Breast epithelium (tissue), 4 donors: ENCODE data around the gene RASAL1. TPM values are rescaled to one million over a fixed set of nuclear protein-coding genes. Genes with fewer than 3 reads are reported as not detected.

Experiments
- DNase-seq, 2 donors: peaks; one replicate each; pipeline ENCODE4 v3.0.0-alpha.2; 2019; ENCODE audit warnings: low spot score in 2 of 2
- H3K27ac ChIP-seq, 2 donors: fragments of 200-600 bp; sonication (generic) in 1 of 2; one replicate each; pipeline ENCODE4 v1.5.1; 2016 to 2019; ENCODE audit warnings: mild to moderate bottlenecking in 1 of 2
- H3K27me3 ChIP-seq, 2 donors: fragments of 200-600 bp; sonication (generic) in 1 of 2; one replicate each; pipeline versions ENCODE4 v1.5.1 to v1.6.0; 2017 to 2019; ENCODE audit warnings: control low read depth in 1 of 2, mild to moderate bottlenecking in 1 of 2
- H3K36me3 ChIP-seq: fragments of 200-600 bp; one replicate; pipeline ENCODE4 v1.5.1; 2019
- H3K4me1 ChIP-seq, 2 donors: fragments of 200-600 bp; sonication (generic); one replicate each; pipeline ENCODE4 v1.5.1; 2016 to 2019; ENCODE audit warnings: control low read depth in 1 of 2
- H3K4me3 ChIP-seq, 3 donors: fragments of 200-600 bp; sonication (generic); 1 replicate in 2 of 3; 2 replicates in 1 of 3; pipeline ENCODE4 v1.5.1; 2016 to 2019; ENCODE audit warnings: mild to moderate bottlenecking in 3 of 3, moderate library complexity in 2 of 3
- H3K9me3 ChIP-seq, 2 donors: fragments of 200-600 bp; sonication (generic) in 1 of 2; one replicate each; pipeline ENCODE4 v1.5.1; 2016 to 2019; ENCODE audit warnings: control low read depth in 1 of 2
- POLR2A ChIP-seq: fragments of 450-650 bp; IDR thresholded peaks from one replicate; pipeline ENCODE4 v1.6.1; 2016; ENCODE audit warnings: antibody characterized with exemption, mild to moderate bottlenecking, moderate library complexity
- POLR2AphosphoS5 ChIP-seq, 3 donors: sonication (generic); formaldehyde crosslinking; IDR thresholded peaks; one replicate each; pipeline ENCODE4 v1.6.1; 2017; ENCODE audit warnings: antibody characterized with exemption in 3 of 3
- intact Hi-C: fragments of 100-400 bp; cut with DNase I; formaldehyde crosslinking; loops from one replicate; pipeline ENCODE4 v1.15.1; 2023; ENCODE audit warnings: low total_unique reads
- total RNA-seq, 3 donors: library from RNA; depleted of rRNA; stranded (reverse); fragments of >200 nt; gene quantifications; one replicate each; pipeline ENCODE4 v1.1.0, GENCODE V29; 2016
- TF ChIP-seq, protein P1 (sequence below), 3 donors: fragments of 450-650 bp; IDR thresholded peaks; one replicate each; pipeline ENCODE4 v1.5.1; 2016 to 2017; ENCODE audit warnings: antibody characterized with exemption in 3 of 3, mild to moderate bottlenecking in 3 of 3, moderate library complexity in 3 of 3

RASAL1 gene
- total RNA-seq, 3 donors from 2014 or later: 1.3 to 6.7 TPM; not detected in 1

DNA sequence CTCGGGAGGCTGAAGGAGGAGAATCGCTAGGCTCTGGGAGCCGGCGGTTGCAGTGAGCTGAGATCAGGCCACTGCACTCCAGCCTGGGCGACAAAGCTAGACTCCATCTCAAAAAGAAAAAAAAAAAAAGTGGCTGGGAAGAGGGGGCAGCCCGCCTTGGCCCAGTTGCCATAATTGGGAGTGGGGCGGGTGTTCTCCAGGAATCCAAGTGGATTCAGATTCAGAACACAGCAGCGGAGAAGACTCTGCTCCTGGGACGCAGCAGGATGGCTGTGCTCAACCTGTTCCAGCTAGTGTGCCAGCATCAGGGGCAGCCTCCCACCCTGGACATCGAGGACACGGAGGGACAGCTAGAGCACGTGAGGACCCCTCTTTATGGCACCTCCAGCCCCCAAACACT is 19.5 kb upstream of the RASAL1 start:
- no peaks in the 10 kb centered on the region for H3K4me1 ChIP-seq
- H3K36me3 ChIP-seq: no peaks in the 10 kb centered on the region
- no peaks in the 10 kb centered on the region for H3K9me3 ChIP-seq
- no peak overlapping the region for H3K4me3 ChIP-seq
- H3K27ac ChIP-seq: no peak overlapping the region
- TF ChIP-seq POLR2A (no peak), POLR2AphosphoS5 (IDR thresholded peaks at IDR 0.05) (no peak)
- TF ChIP-seq, protein P1, sequence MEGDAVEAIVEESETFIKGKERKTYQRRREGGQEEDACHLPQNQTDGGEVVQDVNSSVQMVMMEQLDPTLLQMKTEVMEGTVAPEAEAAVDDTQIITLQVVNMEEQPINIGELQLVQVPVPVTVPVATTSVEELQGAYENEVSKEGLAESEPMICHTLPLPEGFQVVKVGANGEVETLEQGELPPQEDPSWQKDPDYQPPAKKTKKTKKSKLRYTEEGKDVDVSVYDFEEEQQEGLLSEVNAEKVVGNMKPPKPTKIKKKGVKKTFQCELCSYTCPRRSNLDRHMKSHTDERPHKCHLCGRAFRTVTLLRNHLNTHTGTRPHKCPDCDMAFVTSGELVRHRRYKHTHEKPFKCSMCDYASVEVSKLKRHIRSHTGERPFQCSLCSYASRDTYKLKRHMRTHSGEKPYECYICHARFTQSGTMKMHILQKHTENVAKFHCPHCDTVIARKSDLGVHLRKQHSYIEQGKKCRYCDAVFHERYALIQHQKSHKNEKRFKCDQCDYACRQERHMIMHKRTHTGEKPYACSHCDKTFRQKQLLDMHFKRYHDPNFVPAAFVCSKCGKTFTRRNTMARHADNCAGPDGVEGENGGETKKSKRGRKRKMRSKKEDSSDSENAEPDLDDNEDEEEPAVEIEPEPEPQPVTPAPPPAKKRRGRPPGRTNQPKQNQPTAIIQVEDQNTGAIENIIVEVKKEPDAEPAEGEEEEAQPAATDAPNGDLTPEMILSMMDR (IDR thresholded peaks at IDR 0.05): no peak
- H3K27me3 ChIP-seq: peaks cover 0 to 8% of the 10 kb centered on the region in 2 donors
- DNase-seq: no peak
- intact Hi-C loops: no loop called here

- TF ChIP-seq, protein P1 (IDR thresholded peaks at IDR 0.05): no peak
- no peak for TF ChIP-seq POLR2AphosphoS5 (IDR thresholded peaks at IDR 0.05)
- TF ChIP-seq POLR2A: no peak
- peak overlapping the region in 2 of 3 donors; percentile 25 to 48 for H3K4me3 ChIP-seq
- no peaks in the 10 kb centered on the region for H3K9me3 ChIP-seq
- H3K36me3 ChIP-seq: no peaks in the 10 kb centered on the region
- no peak overlapping the region for H3K27ac ChIP-seq
- intact Hi-C loops: no loop called here
- no peak for DNase-seq
- no peaks in the 10 kb centered on the region for H3K4me1 ChIP-seq
- H3K27me3 ChIP-seq: peaks cover 0 to 8% of the 10 kb centered on the region in 2 donors
These were observed 18.9 kb upstream of the RASAL1 start for GRCh38 chr12:113154351-113154973.

DNA sequence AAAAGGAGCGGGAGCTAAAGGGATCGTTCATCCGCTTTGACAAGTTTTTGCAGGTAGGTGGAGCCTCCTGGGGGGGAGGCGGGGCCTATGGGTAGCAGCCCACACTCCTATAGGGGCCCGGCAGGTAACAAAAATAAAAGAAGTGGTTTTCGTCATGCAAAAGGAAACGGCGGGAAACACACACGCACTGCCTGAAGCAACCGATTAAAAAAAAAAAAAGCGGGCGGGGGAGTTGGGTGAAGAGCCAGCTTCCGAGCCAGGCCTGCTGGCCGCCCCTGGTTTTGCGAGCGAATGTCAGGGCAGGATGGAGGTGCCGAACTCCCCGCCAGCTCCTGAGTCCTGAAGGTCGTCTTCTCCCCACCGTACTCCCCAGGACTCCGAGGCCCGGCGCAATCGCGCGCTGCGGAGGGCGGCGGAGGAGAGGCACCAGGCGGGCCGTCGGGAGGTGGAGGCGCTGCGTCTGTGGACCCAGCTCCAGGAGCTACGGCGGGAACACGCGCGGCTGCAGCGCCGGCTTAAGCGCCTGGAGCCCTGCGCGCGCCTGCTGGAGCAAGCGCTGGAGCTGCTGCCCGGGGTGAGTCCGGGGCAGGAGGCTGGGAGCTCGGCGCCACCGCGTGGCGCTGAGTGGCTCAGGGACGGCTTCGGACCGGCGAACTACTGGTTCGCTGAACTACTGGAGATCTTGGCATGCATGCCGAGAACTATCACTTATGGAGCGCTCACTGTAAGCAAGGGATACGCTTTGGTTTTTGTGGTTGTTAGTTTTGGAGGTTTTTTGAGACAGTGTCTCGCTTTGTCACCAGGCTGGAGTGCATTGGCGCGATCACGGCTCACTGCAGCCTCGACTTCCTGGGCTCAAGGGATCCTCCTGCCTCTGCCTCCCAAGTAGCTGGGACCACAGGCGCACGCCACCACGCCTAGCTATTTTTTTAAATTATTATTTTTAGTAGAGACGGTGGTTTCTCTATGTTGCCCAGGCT is 17.6 kb upstream of the RASAL1 start:
- TF ChIP-seq POLR2AphosphoS5 (IDR thresholded peaks at IDR 0.05) (no peak), POLR2A (no peak)
- TF ChIP-seq, protein P1 (IDR thresholded peaks at IDR 0.05): peak in 2 of 3 donors; percentile 32 to 41
- no peaks in the 10 kb centered on the region for H3K36me3 ChIP-seq
- H3K4me3 ChIP-seq: peak overlapping the region; percentile 27 to 64 (median 46)
- intact Hi-C loops: no loop called here
- H3K4me1 ChIP-seq: no peaks in the 10 kb centered on the region
- H3K9me3 ChIP-seq: no peaks in the 10 kb centered on the region
- peaks cover 0 to 8% of the 10 kb centered on the region in 2 donors for H3K27me3 ChIP-seq
- H3K27ac ChIP-seq: no peak overlapping the region
- peak; percentile 63 to 66 for DNase-seq

DNA sequence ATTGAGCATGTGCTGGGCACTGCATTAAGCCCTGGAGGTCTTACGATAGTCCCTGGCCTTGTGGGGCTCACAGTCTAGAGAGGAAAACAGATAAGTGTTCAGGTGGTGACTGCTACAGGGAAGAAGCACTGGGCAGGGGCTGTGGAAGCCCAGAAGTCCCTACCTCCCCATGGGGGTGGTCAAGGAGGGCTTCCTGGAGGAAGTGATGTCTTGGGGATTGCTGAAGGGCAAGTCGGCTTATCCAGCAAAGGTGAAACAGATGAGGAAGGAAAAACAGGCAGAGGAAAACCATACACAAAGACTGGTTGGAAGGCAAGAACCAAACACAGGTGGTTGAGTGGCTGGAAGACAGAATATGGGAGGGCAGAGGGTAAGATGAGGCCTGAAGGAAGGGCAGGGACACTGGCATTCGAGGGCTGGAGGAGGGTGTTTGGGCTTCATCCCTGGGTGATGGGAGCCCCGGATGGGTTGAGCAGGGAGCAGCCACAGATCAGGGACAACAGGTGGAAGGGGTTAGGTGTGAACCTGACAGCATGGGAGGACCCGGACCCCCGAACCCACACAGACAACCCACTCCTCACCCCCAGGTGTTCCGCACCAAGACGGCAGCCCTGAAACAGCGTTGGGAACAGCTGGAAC is 16.8 kb upstream of the RASAL1 start:
- no peak overlapping the region for H3K27ac ChIP-seq
- H3K4me3 ChIP-seq: peak overlapping the region; percentile 27 to 64 (median 46)

More for the DNA sequence above, 16.8 kb upstream of the RASAL1 start:
- intact Hi-C loops: no loop called here
- H3K4me1 ChIP-seq: no peaks in the 10 kb centered on the region
- DNase-seq: no peak
- no peak for TF ChIP-seq POLR2A
- TF ChIP-seq, protein P1 (IDR thresholded peaks at IDR 0.05): no peak
- TF ChIP-seq POLR2AphosphoS5 (IDR thresholded peaks at IDR 0.05): no peak
- peaks cover 0 to 8% of the 10 kb centered on the region in 2 donors for H3K27me3 ChIP-seq
- H3K9me3 ChIP-seq: no peaks in the 10 kb centered on the region
- H3K36me3 ChIP-seq: no peaks in the 10 kb centered on the region
